Ammon's horn (tissue), 1 donor: ENCODE results near the gene SYCP2.

ENCODE experiments used
- DNase-seq: peaks from one replicate; pipeline ENCODE4 v3.0.0-alpha.2; 2016; ENCODE audit warnings: low spot score

Gene SYCP2

GRCh38 chr20:59822291-59823029, 111.0 kb downstream of the SYCP2 start:
- no peak for DNase-seq

DNA sequence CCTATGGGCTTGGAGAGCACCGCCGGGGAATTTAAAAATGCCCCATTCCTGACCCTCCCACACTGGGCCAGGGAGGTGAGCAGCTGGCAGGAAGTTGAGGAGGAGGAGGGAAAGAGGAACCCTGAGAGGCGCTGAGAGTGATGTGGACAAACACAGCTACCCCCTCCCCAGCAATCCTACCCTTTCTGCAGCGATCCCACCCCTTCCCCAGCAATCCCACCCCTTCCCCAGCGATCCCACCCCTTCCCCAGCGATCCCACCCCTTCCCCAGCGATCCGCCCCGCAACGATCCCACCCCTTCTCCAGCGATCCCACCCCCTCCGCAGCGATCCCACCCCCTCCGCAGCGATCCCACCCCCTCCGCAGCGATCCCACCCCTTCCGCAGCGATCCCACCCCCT, 111.6 kb downstream of the SYCP2 start:
- no peak for DNase-seq

DNA sequence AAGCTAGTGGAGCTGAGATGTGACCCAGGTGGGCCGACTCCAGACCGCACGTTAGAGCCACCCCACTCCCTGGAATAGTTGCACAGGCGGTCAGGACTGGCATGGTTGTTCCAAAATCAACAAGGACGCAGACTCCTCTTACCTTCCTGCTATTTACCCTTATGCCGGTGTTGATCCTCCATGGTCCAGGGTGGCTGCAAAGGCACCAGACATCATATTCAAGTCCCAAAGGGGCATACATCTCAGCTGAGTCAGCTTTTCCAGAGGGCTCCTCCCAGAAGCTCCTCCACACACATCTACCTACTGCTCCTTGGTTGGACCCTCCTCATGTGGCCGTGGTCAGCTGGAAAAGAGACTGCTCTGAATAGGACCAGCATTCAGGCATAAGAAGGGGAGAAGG, 112.2 kb downstream of the SYCP2 start:
- no peak for DNase-seq

DNA sequence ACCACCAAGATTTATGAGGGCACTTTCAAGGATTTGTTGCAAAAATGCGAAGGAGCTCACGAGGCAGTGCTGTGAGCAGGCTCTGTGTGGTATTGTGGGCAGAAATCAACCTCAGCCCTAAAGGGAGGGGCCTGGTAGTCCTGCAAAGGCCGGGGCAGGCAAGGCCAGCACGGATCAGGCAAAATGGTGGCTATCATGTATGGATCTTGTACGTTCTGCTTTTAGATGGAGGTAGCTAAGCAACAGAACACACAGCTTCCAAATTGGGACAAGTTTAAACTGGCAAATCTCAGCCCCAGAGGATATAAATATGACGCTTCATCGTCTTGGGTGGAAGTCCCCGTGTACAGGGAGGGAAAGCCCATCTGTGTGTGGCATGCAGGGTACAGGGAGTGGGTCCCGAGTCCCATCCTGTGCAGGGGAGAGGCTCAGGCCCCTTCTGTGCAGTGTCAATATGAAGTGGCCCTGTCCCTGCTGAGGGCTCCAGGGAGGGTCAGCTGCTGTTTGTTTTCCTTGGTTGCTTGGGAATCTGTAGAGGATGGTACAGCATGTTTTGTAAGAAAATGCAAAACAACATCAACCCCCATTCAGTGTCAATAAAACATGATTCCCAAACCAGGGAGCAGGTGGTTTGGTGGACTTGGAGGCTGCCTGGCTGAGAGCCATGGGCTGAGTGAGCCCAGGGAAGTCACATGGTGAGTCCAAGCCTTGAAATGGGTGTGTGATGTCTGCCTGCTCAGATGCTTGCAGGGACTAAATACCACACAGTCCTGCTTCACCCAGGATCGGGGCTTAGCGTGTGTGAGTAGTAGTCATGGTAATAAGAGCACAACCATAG, 113.0 kb downstream of the SYCP2 start:
- peak; percentile 89 for DNase-seq

DNA sequence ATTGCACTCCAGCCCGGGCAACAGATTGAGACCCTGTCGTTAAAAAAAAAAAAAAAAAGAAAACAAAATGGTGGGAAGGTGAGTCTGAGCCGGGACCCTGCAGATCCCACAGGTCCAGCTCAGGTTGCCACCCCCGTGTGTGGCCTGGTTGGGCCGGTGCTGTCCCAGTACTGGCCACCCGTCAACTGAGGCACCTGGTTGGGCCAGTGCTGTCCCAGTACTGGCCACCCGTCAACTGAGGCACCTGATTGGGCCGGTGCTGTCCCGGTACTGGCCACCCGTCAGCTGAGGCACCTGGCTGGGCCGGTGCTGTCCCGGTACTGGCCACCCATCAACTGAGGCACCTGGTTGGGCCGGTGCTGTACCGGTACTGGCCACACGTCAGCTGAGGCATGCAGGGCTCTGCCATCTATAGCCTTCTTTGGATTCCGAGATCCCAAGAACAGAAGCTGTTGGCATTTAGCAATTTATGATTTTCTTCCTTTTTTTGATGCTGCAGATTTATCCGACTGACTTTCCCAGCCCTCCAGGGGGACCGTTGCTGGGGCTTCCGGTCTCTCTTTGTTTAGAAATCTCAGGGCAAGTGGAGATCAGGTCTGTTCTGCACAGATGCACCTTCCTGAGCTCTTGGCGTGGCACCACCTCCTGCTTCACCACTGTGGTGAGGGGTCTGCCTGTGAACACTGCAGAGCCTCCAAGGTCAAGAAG, 113.8 kb downstream of the SYCP2 start:
- no peak for DNase-seq

- DNase-seq: no peak
Measured at GRCh38 chr20:59818911-59819310, 114.5 kb downstream of the SYCP2 start.

- no peak for DNase-seq
Measured at GRCh38 chr20:59817846-59818615, 115.4 kb downstream of the SYCP2 start.

- no peak for DNase-seq
Measured at GRCh38 chr20:59817406-59817805, 116.0 kb downstream of the SYCP2 start.

- DNase-seq: no peak
Measured at GRCh38 chr20:59816146-59816738, 117.2 kb downstream of the SYCP2 start.

DNA sequence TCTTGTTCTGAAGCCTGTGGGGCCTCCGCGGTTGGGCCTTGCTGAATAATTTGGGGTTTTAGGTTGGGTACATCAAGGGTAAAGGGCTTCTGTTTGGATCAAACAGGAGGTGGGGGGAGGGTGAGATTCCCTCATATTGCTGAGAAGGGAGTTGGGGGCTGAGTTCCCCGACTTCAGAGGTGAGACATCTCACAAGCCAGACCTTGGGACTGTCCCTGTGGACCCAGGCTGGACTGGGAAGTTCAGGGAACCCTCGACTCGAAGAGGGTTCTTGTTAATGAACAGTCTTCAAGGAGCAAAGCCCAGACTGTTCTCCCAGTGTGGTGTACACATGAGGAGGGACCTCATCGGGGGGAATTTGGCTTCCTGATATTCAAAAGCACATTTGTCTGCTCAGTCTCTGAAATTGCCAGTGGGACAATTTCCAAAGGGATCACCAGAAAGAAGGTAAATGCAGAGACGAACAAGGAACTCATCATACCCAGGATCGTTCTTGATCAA, 118.5 kb downstream of the SYCP2 start:
- no peak for DNase-seq

GRCh38 chr20:59813948-59814839, 119.2 kb downstream of the SYCP2 start:
- DNase-seq: no peak
